Right forelimb (tissue), 1 donor: Measurements from ENCODE around the gene SLC7A8.

Source experiments
- DNase-seq: peaks from one replicate; pipeline ENCODE4 v3.0.0-alpha.2; 2018

The SLC7A8 gene

GRCh38 chr14:23154964-23155587 lies 28.4 kb downstream of the SLC7A8 start:
- peak; percentile 77 for DNase-seq

- DNase-seq = peak; percentile 87
These were observed 29.3 kb downstream of the SLC7A8 start for GRCh38 chr14:23153851-23154796.

DNA sequence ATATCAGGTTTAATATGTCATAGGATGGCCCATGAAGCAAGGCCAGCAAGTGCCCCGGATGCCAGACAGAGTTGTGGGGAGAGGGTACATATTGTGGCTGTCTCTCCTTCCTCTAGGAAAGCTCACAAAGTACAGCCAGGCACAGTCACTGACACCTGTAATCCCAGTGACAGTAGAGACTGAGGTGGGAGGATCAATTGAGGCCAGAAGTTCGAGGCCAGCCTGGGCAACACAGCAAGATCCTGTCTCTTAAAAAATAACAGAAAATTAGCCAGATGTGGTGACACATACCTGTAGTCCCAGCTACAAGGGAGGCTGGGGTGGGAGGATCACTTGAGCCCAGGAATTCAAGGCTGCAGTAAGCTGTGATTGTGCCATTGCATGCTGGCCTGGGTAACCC lies 32.1 kb downstream of the SLC7A8 start:
- DNase-seq = no peak

DNA sequence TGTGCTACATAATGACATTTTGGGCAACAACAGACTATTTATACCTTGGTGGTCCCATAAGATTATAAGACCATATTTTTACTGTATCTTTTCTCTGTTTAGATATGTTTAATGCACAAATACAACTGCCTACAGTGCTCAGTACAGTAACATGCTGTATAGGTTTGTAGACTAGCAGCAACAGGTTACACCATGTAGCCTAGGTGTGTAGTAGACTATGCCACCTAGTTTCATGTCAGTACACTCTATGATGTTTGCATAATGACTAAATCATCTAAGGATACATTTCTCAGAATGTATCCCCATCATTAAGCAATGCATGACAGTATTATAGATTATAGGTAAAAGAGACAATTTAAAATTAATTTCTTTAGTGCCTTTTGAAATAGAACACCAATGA lies 33.7 kb downstream of the SLC7A8 start:
- DNase-seq = no peak

DNA sequence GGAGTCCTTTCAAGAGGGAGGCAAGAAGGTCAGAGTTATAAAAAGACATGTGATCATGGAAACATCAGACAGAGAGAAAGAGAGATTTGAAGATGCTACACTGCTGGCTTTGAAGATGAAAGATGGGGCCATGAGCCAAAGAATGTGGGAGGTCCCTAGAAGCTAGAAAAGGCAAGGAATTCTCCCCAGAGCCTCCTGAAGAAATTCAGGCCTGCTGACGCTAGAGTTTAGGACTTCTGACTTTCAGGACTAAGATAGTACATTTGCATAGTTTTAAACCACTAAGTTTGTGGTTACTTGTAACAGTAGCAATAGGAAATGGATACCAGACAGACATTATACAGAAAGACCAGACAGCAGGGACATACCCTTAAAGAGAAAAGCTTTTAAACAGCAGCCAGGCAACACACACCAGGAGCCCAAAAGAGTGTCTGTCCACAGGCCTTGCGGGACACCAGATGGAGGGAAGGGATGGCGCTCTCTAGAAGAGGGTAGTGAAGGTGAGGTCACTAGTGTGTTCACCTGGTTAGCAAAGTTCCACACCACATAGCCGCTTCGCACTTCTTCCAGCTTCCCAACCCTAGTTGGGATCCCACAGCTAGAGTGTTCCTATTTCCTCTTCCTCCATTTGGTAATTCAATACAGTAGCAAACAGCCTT lies 34.7 kb downstream of the SLC7A8 start:
- no peak for DNase-seq

DNA sequence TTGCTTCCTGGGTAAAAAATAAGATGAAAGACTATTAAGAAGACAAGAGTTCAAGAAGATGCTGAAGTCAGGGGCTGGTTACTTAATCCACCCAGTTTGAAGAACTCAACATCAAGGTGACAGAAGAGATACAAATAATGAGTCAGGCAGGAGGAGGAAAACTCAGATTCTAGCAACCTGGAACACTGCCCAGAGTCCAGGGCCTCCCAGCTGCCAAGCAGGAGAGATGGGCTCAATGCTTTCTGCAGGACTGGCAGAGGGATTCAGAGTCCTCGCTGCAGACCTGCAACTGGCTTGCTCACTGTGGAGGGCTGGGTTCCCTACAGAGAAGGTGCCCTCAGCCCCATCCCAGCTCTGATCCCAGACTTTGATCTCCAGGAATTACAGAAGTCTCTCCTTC lies 35.8 kb downstream of the SLC7A8 start:
- DNase-seq = no peak

- DNase-seq = no peak
These were observed 36.5 kb downstream of the SLC7A8 start for GRCh38 chr14:23146980-23147379.

- no peak for DNase-seq
These were observed 37.0 kb downstream of the SLC7A8 start for GRCh38 chr14:23146351-23146910.

DNA sequence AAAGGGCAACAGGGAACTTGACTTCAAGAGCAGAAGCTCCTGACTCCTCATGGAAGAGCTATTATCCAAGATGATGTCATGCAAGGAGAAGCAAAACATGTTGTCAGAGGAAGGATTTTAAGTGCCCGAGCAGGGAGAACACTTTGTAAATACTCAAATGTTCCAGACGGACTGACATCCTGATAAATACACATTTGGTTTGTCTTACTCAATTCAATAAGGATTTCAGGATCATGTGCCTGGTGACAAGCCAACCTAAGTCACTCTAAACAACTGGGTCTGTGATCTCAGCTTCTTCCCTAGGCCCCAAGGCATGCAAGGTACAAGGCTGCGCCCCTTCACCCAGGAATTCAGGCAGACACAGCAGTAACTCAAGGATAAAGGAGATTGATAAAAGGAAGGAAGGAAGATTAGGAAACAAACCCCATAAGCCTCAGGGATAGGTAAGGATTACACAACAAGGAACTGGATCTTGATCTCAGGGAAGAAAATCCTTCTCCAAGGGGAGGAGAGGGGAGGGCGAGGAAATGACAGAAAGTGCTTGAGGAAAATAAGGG lies 37.6 kb downstream of the SLC7A8 start:
- DNase-seq = no peak

- DNase-seq = no peak
These were observed 39.5 kb downstream of the SLC7A8 start for GRCh38 chr14:23143911-23144310.

DNA sequence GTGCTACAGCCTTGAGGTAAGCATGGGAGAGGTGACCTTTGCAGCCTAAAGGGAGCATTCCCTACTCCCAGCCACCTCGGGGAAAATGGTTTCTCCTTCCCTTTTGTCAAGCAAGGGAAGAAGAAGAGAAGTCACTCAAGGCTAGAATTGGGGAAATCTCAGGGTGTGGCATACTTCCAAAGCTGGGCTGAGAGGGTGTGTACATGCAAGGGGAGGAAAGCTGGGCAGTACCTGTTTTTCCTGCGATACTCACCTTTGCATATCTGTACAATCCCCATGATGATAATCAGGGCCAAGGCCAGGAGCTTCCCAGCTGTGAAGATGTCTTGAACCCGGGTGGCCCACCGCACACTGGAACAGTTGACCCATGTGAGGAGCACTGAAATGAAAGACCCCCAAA lies 40.6 kb downstream of the SLC7A8 start:
- no peak for DNase-seq

GRCh38 chr14:23141706-23142444 lies 41.6 kb downstream of the SLC7A8 start:
- DNase-seq = peak; percentile 60

GRCh38 chr14:23140371-23140770 lies 43.1 kb downstream of the SLC7A8 start:
- no peak for DNase-seq

DNA sequence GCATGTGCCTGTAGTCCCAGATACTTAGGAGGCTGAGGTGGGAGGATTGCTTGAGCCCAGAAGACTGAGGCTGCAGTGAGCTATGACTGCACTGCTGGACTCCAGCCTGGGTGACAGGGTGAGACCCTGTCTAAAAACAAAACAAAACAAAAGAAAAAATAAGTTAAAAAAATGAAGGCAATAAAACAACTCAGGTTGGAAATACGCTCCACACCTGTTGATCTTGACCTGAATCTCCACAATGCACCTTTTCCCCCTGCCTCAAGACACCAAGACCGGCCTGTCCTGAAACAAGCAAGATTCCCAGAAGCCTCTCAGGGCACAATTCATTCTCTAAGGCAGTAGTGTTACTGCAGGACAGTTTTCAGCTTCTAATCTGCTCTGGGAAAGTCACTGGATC lies 43.6 kb downstream of the SLC7A8 start:
- no peak for DNase-seq

DNA sequence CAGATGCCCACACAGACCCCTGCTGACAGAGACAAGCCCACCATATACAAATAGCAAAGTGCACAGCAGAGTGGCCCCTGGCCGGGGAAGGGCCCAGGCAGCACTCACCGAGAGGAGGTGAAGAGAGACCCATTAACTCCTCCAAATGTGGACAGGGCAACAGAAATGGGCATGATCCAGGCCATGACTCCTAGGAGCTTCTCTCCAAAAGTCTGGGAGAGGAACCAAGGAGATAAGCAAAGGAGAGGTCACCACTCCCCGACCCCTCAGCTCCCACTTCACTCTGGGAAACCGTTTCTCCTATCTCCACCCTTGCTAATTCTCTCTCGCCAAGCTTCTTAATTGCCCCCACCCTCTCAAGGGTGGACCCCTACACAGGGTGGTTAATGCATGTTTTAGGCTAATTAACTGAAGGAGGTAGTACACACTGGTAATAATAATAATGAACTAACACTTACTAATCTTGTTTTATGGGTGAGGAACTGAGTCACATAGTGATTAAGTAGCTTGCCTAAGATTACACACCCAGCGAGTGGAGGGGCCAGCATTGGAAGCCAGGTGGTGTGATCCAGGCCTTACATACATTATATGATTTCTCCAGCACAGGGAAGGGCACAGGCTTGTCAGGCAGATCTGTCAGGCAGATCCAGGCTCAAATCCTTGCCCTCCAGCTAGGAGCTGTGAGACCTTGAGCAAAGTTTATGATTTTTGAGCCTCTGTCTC lies 45.5 kb downstream of the SLC7A8 start:
- no peak for DNase-seq

DNA sequence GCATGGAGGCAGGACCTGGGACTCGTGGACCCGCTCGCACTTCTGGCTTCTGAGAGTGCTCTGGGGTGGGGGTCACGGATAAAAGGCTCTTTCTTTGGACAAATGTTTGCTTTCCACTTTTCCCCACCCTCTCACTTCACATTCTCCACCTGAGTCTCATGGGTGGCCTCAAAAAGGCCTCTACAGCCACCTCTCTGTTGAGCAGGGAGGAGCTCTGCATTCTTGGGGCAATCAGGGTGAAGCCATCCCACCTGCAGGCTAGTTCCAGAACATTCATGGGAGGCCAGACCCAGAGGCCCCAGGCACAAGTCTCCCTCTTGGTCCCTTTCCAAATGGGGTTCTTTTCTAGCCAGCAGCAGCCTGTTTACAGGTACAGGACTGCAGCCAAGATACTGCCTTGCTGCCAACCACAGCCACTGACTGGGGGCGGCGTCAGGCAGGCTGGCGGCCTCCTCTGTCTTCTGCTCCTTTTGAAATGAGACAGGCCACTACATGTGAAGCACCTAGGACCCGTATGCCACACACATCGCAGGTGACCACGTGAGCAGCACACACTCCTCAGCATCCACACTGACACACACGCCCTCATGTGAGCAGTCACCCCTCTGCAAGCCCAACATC lies 46.2 kb downstream of the SLC7A8 start:
- DNase-seq = no peak

DNA sequence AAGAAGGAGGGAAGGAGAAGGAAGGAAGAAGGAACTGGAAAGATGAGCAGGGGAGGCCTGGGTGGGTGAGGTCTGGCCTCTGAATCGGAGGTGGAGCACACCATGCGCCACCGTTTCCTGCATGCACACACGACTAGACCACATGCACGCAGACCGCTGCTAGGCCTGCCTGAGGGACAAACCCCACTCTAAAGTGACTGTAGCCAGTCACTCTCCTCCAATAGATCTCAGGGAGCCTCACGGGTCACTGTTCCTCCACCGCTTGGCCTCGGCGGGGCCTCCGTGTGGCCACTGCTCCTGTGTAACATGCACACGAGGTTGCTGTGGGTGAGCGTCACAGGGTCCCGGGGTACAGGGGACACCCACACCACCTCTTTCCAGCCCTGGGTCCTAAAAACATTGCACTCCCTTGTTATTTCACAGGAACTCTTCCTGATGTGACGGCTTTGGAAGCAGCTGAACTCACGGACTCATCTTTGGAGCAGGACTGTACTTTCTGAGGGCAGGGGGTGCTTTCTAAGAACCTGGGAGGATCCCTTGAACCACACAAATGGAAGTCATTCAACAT lies 46.8 kb downstream of the SLC7A8 start:
- no peak for DNase-seq

DNA sequence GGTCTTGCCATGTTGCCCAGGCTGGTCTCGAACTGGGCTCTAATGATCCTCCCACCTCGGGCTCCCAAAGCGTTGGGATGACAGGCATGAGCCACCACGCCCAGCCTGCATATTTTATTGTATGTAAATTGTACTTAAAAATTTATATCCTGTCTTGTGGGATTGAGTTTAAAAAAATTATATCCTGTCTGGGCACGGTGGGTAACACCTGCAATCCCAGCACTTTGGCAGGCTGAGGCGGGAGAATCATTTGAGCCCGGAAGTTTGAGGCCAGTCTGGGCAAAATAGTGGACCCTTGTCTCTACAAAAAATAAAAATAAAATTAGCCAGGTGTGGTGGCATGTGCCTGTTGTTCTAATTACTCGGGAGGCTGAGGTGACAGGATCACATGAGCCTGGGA lies 50.5 kb downstream of the SLC7A8 start:
- DNase-seq = no peak

DNA sequence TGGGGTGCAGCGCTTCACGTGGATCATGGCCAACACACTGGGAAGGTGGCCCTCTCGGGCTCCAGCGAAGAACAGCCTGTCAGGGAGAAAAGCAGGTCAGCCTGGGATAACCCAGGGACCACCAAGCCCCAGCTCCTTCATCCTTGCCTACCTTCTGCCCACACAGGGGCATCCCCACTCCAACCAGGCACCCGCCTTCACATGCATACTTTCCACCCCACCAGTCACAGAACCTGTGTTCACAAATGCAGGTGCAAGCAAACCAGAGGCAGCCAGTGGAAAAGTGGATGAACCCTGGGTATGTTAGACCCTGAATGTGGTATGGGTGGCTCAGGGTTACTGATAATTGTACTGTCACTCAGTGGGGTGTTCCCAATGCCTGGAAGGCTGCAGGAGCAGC lies 52.0 kb downstream of the SLC7A8 start:
- DNase-seq = no peak

DNA sequence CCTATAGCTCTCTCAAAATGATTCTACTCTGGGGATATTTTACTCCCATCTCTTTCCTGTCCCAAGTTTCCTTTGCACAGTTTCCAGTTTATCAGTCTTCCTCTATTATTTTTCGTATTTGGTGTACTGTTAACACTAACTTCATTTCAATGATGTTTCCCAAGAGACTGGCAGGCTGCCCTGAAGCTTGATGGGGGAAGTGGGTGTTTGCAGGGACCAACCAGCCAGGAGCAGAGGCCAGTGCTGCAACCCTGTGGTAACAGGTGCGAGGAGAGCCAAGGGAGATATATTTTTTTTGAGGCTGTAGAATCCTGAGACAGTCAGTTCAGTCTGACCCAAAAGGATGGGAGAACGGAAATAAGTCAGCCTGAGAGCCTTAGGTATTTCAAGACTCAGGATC lies 52.6 kb downstream of the SLC7A8 start:
- no peak for DNase-seq

DNA sequence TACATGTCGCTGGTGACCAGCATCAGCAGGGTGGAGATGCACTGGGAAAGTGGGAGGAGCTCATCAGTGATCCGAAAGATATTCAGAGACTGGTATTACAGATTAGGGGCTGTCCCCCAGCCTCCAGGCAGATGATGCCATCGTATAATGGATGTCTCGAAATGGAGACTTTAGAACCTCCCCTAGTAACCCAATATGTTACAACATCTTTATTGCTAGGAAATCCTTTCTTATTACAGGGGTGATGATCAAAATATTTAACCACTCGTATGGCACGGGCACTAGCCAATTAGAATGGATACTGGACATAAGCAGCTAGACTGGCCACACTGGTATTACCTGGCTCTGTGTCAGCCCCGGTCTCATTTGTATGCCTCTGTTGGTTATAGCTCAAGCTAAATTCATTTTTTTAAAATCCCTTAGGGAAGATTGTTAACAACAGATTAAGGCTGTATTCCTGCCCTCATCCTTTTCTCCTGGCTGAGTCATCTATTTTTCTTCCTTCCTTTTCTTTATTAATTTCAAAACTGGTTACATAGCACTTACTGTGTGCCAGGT lies 53.6 kb downstream of the SLC7A8 start:
- DNase-seq = no peak
